ENCODE data around the gene SAV1.
"Not testable (repeated sequence)": the region's sequence is repeated elsewhere in the genome, so short reads cannot be mapped to it uniquely, and the experiment has no call there.

SAV1 gene

GRCh38 chr14:50667996-50668825 lies at the start of gene SAV1:
TSS of gene SAV1 (minus strand) at chr14:50668306. CDS start at chr14:50667967, 339 bp downstream.
- no peak for TF ChIP-seq Cebpa-rat (IDR thresholded peaks at IDR 0.05)
- no peaks in the 10 kb centered on the region for H3K27me3 ChIP-seq
- peak within 1 kb of the TSS; percentile 95 for H3K4me3 ChIP-seq
- H3K9me3 ChIP-seq: no peaks in the 10 kb centered on the region
- H3K9ac ChIP-seq: peak within 1 kb of the TSS; percentile 90
- peaks cover 25% of the 10 kb centered on the region for H3K4me1 ChIP-seq
- peak within 1 kb of the TSS; percentile 90 for H3K27ac ChIP-seq
- peaks cover 10% of the 10 kb centered on the region; the same call in 1 of the 2 replicates for H3K36me3 ChIP-seq
- H4K20me1 ChIP-seq: 0 out of 2 replicates have a peak, but pooled peaks cover 14% of the 10 kb centered on the region
- peak within 1 kb of the TSS; percentile 95 for H3K4me2 ChIP-seq

- H3K9me3 ChIP-seq: no peaks in the 10 kb centered on the region
- H3K27ac ChIP-seq: no peak overlapping the region
- peaks cover 16% of the 10 kb centered on the region for H3K36me3 ChIP-seq
- no peaks in the 10 kb centered on the region for H3K27me3 ChIP-seq
- no peak overlapping the region for H3K9ac ChIP-seq
- no peak overlapping the region for H3K4me3 ChIP-seq
- no peaks in the 10 kb centered on the region for H4K20me1 ChIP-seq
- no peak for TF ChIP-seq Cebpa-rat (IDR thresholded peaks at IDR 0.05)
- no peak overlapping the region for H3K4me2 ChIP-seq
- H3K4me1 ChIP-seq: no peaks in the 10 kb centered on the region
Measured at GRCh38 chr14:50717811-50718210, 49.7 kb upstream of the SAV1 start.

DNA sequence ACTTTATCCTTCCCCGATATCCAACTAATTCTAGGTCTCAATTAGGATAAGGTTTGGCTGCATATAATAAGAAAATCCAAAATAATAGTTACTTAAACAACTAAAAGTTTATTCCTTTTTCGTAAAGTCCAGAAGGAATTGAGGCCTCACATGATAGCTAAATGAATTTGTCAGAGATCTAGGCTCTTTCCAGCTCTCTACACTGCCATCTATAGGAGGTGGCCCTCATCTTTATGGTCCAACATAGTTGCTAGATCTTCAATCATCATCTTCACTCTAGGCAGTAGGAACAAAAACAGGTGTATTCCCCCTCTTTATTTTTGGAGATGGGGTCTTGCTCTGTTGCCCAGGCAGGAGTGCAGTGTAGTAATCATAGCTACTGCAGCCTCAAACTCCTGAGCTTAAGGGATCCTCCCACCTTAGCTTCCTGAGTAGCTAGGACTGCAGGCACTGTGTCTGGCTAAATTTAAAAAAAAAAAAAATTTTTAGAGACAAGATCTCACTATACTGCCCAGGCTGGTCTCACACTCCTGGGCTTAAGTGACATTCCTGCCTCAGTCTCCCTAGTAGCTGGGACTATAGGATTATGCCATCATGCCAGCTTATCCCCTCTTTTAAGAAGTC lies 46.5 kb upstream of the SAV1 start:
- Histone ChIP-seq H3K4me2 (no peak overlapping the region), H3K4me1 (no peaks in the 10 kb centered on the region), H4K20me1 (no peaks in the 10 kb centered on the region), H3K27ac (no peak overlapping the region), H3K4me3 (no peak overlapping the region), H3K9me3 (no peaks in the 10 kb centered on the region), H3K27me3 (no peaks in the 10 kb centered on the region), H3K9ac (no peak overlapping the region), H3K36me3 (no peaks in the 10 kb centered on the region)
- TF ChIP-seq Cebpa-rat (IDR thresholded peaks at IDR 0.05): no peak

- Histone ChIP-seq H3K27me3 (no peaks in the 10 kb centered on the region), H3K9me3 (no peaks in the 10 kb centered on the region), H3K4me3 (no peak overlapping the region), H3K9ac (no peak overlapping the region), H3K27ac (no peak overlapping the region), H4K20me1 (no peaks in the 10 kb centered on the region), H3K36me3 (no peaks in the 10 kb centered on the region), H3K4me2 (no peak overlapping the region), H3K4me1 (no peaks in the 10 kb centered on the region)
- no peak for TF ChIP-seq Cebpa-rat (IDR thresholded peaks at IDR 0.05)
Measured at GRCh38 chr14:50711043-50711442, 42.9 kb upstream of the SAV1 start.

- H3K9me3 ChIP-seq: peaks cover 5% of the 10 kb centered on the region; the same call in 1 of the 2 replicates
- H3K4me3 ChIP-seq: no peak overlapping the region
- no peak overlapping the region for H3K4me2 ChIP-seq
- TF ChIP-seq Cebpa-rat (IDR thresholded peaks at IDR 0.05): no peak
- no peaks in the 10 kb centered on the region for H3K4me1 ChIP-seq
- no peaks in the 10 kb centered on the region for H3K36me3 ChIP-seq
- no peak overlapping the region for H3K9ac ChIP-seq
- no peaks in the 10 kb centered on the region for H3K27me3 ChIP-seq
- H4K20me1 ChIP-seq: no peaks in the 10 kb centered on the region
- no peak overlapping the region for H3K27ac ChIP-seq
Measured at GRCh38 chr14:50705026-50705593, 37.0 kb upstream of the SAV1 start.

DNA sequence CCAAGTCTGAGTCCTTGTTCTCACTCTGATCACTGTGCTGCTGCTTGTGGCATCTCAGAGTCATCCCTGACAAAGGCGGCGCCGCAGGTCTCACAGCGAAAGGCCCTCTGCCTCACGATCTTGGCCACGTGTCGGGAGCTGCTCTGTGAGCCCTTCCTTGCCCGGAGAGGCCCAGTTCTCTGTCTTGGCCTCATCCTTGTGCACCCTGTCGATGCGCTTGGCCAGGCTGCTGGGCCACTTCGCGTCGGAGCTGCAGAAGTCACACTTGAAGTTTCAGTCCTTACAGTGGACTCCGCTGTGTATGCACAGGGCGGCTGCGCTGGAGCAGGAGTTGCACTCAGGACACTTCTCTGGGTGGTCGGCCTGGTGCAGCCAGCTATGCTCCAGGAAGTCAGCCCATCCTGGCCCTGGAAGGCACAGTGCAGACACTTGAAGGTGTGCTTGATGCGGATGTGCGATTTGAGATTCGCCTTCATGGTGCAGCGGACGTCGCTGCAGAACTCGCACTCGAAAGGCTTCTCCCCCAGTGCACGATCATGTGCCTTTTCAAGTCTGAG lies 36.4 kb upstream of the SAV1 start:
- H3K9me3 ChIP-seq: peaks cover 5% of the 10 kb centered on the region; the same call in 1 of the 2 replicates
- no peaks in the 10 kb centered on the region for H3K4me1 ChIP-seq
- H3K9ac ChIP-seq: no peak overlapping the region
- H3K4me2 ChIP-seq: no peak overlapping the region
- H3K36me3 ChIP-seq: no peaks in the 10 kb centered on the region
- no peaks in the 10 kb centered on the region for H4K20me1 ChIP-seq
- no peaks in the 10 kb centered on the region for H3K27me3 ChIP-seq
- no peak for TF ChIP-seq Cebpa-rat (IDR thresholded peaks at IDR 0.05)
- no peak overlapping the region for H3K4me3 ChIP-seq
- H3K27ac ChIP-seq: no peak overlapping the region

DNA sequence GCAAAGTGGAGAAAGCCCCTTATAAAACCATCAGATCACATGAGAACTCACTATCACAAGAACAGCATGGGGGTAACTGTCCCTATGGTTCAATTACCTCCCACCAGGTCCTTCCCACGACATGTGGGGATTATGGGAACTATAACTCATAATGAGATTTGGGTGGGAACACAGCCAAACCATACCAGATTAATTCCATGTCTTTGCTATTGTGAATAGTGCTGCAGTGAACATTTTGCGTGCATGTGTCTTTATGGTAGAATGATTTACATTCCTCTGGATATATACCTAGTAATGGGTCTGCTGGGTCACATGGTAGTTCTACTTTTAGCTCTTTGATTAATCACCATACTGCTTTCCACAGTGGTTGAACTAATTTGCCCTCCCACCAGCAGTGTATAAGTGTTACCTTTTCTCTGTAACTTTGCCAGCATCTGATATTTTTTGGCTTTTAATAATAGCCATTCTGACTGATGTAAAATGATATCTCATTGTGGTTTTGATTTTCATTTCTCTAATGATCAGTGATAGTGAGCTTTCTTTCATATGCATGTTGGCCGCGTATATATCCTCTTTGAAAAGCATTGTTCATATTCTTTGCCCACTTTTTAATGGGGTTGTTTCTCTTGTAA lies 29.7 kb upstream of the SAV1 start:
- Histone ChIP-seq H3K9ac (no peak overlapping the region), H3K4me2 (no peak overlapping the region), H3K27ac (no peak overlapping the region), H3K27me3 (no peaks in the 10 kb centered on the region), H3K4me1 (no peaks in the 10 kb centered on the region), H3K36me3 (no peaks in the 10 kb centered on the region), H4K20me1 (no peaks in the 10 kb centered on the region), H3K9me3 (peaks cover 56% of the 10 kb centered on the region), H3K4me3 (no peak overlapping the region)
- no peak for TF ChIP-seq Cebpa-rat (IDR thresholded peaks at IDR 0.05)

DNA sequence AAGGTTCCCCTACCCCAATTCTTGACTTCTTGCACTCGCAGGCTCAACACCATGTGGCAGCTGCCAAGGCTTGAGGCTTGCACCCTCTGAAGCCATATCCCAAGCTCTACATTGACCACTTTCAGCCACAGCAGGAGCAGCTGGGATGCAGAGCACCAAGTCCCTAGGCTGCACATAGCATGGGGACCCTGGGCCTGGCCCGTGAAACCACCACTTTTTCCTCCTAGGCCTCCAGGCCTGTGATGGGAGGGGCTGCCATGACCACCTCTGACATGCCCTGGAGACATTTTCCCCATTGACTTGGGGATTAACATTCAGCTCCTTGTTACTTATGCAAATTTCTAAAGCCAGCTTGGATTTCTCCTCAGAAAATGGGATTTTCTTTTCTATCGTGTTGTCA lies 26.2 kb upstream of the SAV1 start:
- not testable (repeated sequence) for H3K4me2 ChIP-seq, H4K20me1 ChIP-seq, H3K4me3 ChIP-seq, H3K27ac ChIP-seq, H3K4me1 ChIP-seq, H3K9ac ChIP-seq, H3K36me3 ChIP-seq, H3K27me3 ChIP-seq
- H3K9me3 ChIP-seq: peaks cover 69% of the 10 kb centered on the region

DNA sequence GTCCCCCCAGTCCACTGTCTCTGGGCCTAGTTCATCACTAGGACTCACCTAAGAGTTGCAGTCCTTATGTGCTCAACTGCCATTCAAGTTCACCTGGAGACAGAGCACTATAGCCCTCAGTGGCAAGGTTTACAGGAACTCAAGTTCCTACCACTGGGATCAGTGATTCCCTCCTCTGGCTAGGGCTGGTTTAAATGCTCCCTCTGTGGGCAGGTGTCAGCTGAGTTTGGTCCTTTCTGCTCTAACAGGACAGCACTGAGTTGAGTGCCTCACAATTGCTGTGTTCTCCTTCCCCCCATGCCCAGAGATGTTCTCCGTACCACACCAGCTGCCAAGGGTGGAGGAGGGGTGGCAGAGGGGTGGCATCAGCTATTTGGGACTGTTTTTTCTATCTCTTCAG lies 20.8 kb upstream of the SAV1 start:
- no peak overlapping the region for H3K27ac ChIP-seq
- no peak overlapping the region for H3K9ac ChIP-seq
- no peaks in the 10 kb centered on the region for H3K4me1 ChIP-seq
- no peaks in the 10 kb centered on the region for H4K20me1 ChIP-seq
- no peak overlapping the region for H3K4me3 ChIP-seq
- H3K27me3 ChIP-seq: no peaks in the 10 kb centered on the region
- TF ChIP-seq Cebpa-rat (IDR thresholded peaks at IDR 0.05): no peak
- no peaks in the 10 kb centered on the region for H3K36me3 ChIP-seq
- no peak overlapping the region for H3K4me2 ChIP-seq
- peaks cover 47% of the 10 kb centered on the region for H3K9me3 ChIP-seq
